HCT116 (cell line): Measurements from ENCODE around the gene AUTS2. TPM values are rescaled to one million over a fixed set of nuclear protein-coding genes. Genes with fewer than 3 reads are reported as not detected.

Experiments used
- ATAC-seq: fragments of 200-7000 bp; cut with Tn5 transposase; 2 replicates; pipeline ENCODE4 v1.9.1; 2020; ENCODE audit warnings: mild to moderate bottlenecking, moderate library complexity
- BruUV-seq: library from RNA; stranded (reverse); fragments of 400-500 nt; replicated peaks from 2 replicates; lab custom pipeline; 2021; lab: Mats Ljungman, UMichigan
- CTCF ChIA-PET: fragments of 300-600 bp; sonication (Branson Sonifier 250); formaldehyde crosslinking; loops from one replicate; lab custom pipeline; 2021; ENCODE audit warnings: antibody characterized with exemption; lab: Charles Lee
- POLR2A ChIA-PET: fragments of 300-600, 350-600 bp; sonication (Branson Sonifier 250); formaldehyde crosslinking; loops from one replicate; lab custom pipeline; 2021; ENCODE audit warnings: antibody characterized with exemption; lab: Charles Lee
- RAD21 ChIA-PET, 2 experiments: fragments of 300-600 bp; sonication (Branson Sonifier 250); formaldehyde crosslinking; loops; one replicate each; lab custom pipeline; 2023; ENCODE audit warnings: low total read pairs in 2 of 2; ENCODE audit not compliant: uncharacterized antibody in 2 of 2, unreplicated experiment in 2 of 2, low non-redundant PET in 1 of 2; lab: Charles Lee
- DNase-seq: peaks from one replicate; pipeline ENCODE4 v3.0.0-alpha.2; 2010; ENCODE audit warnings: low read depth, low spot score
- H2AFZ ChIP-seq: fragments of 200-600 bp; shearing (Covaris generic), sonication (generic); 2 replicates; pipeline ENCODE4 v1.6.1; 2017; ENCODE audit warnings: low read depth, mixed run types, mixed read lengths, antibody characterized with exemption, low read length; ENCODE audit not compliant: poor library complexity, severe bottlenecking
- H3K27ac ChIP-seq: 2 replicates; pipeline ENCODE4 v1.5.1; 2012; ENCODE audit warnings: low read depth, low read length
- H3K27me3 ChIP-seq: fragments of 200-600 bp; sonication (generic); 2 replicates; pipeline ENCODE4 v1.6.1; 2016; ENCODE audit warnings: mixed run types, low read length, mixed read lengths; ENCODE audit not compliant: insufficient read depth
- H3K36me3 ChIP-seq, 2 experiments: fragments of 200-500 bp in 1 of 2; fragments of 200-600 bp in 1 of 2; sonication (Bioruptor generic) in 1 of 2; sonication (generic) in 1 of 2; 2 replicates each; pipeline versions ENCODE4 v1.5.1 to v1.6.1; 2014 to 2016; ENCODE audit warnings: low read length in 2 of 2, inconsistent platforms in 1 of 2, mixed read lengths in 1 of 2, mixed run types in 1 of 2; ENCODE audit not compliant: insufficient read depth in 2 of 2, control insufficient read depth in 1 of 2
- H3K4me1 ChIP-seq, 2 experiments: fragments of 200-600 bp in 1 of 2; sonication (generic) in 1 of 2; 2 replicates each; pipeline versions ENCODE4 v1.5.1 to v1.6.1; 2012 to 2017; ENCODE audit warnings: low read length in 2 of 2, inconsistent platforms in 1 of 2, mild to moderate bottlenecking in 1 of 2, mixed read lengths in 1 of 2, mixed run types in 1 of 2, moderate library complexity in 1 of 2; ENCODE audit not compliant: insufficient read depth in 2 of 2, control insufficient read depth in 1 of 2
- H3K4me2 ChIP-seq: fragments of 200-600 bp; sonication (generic); 2 replicates; pipeline ENCODE4 v1.6.1; 2017; ENCODE audit warnings: mixed run types, low read length, mixed read lengths
- H3K4me3 ChIP-seq, 2 experiments: fragments of 200-600 bp in 1 of 2; sonication (generic) in 1 of 2; replicated peaks in 1 of 2; 2 replicates each; pipeline ENCODE4 v1.5.1; 2011 to 2016; ENCODE audit warnings: low read length in 2 of 2, control low read depth in 1 of 2, low read depth in 1 of 2, mild to moderate bottlenecking in 1 of 2, mixed read lengths in 1 of 2, mixed run types in 1 of 2
- H3K79me2 ChIP-seq: fragments of 200-600 bp; sonication (generic); 2 replicates; pipeline ENCODE4 v1.6.1; 2017; ENCODE audit warnings: mild to moderate bottlenecking, mixed run types, low read length, moderate library complexity, mixed read lengths; ENCODE audit not compliant: insufficient read depth
- H3K9ac ChIP-seq: fragments of 200-600 bp; sonication (generic); 2 replicates; pipeline ENCODE4 v1.6.1; 2016; ENCODE audit warnings: low read length, mixed read lengths
- H3K9me2 ChIP-seq: fragments of 200-600 bp; sonication (generic), shearing (Covaris generic); 2 replicates; pipeline ENCODE4 v1.6.1; 2017; ENCODE audit warnings: mixed run types, mild to moderate bottlenecking, moderate library complexity; ENCODE audit not compliant: insufficient read depth
- H3K9me3 ChIP-seq, 2 experiments: fragments of 200-500 bp in 1 of 2; fragments of 200-600 bp in 1 of 2; sonication (Bioruptor generic) in 1 of 2; sonication (generic) in 1 of 2; 2 replicates each; pipeline ENCODE4 v1.6.1; 2014 to 2017; ENCODE audit warnings: low read length in 2 of 2, mixed read lengths in 2 of 2, inconsistent platforms in 1 of 2, low read depth in 1 of 2, mild to moderate bottlenecking in 1 of 2, mixed run types in 1 of 2, moderate library complexity in 1 of 2; ENCODE audit not compliant: control insufficient read depth in 1 of 2, insufficient read depth in 1 of 2
- H4K20me1 ChIP-seq: fragments of 200-600 bp; sonication (generic), shearing (Covaris generic); 2 replicates; pipeline ENCODE4 v1.6.1; 2017; ENCODE audit warnings: mixed run types, mild to moderate bottlenecking, moderate library complexity; ENCODE audit not compliant: insufficient read depth
- CBX3 ChIP-seq: IDR thresholded peaks from 2 replicates; pipeline ENCODE4 v1.6.1; 2012; ENCODE audit warnings: low read depth
- POLR2AphosphoS5 ChIP-seq: IDR thresholded peaks from 2 replicates; pipeline ENCODE4 v1.6.1; 2011; ENCODE audit warnings: mild to moderate bottlenecking, low read depth, low read length, moderate library complexity
- SRF ChIP-seq: IDR thresholded peaks from 2 replicates; pipeline ENCODE4 v1.6.1; 2012; ENCODE audit warnings: low read depth
- TCF7L2 ChIP-seq: IDR thresholded peaks from 2 replicates; pipeline ENCODE4 v1.7.0; 2011; ENCODE audit warnings: borderline replicate concordance, inconsistent platforms; ENCODE audit not compliant: insufficient read depth, insufficient read length; ENCODE audit errors: extremely low read depth
- ZNF274 ChIP-seq: fragments of 200-500 bp; sonication (Bioruptor generic); IDR thresholded peaks from 2 replicates; pipeline ENCODE4 v1.6.1; 2014; ENCODE audit warnings: mild to moderate bottlenecking, low read depth, low read length, inconsistent platforms
- intact Hi-C: fragments of 100-400 bp; cut with micrococcal nuclease; formaldehyde crosslinking; loops from 2 replicates; pipeline ENCODE4 v1.10.0; 2022
- total RNA-seq: library from RNA; stranded (reverse); gene quantifications from one replicate; pipeline ENCODE4 v1.2.1, GENCODE V29; 2021; ENCODE audit not compliant: unreplicated experiment
- TF ChIP-seq, protein P1 (sequence below): IDR thresholded peaks from 2 replicates; pipeline ENCODE4 v1.6.1; 2011; ENCODE audit warnings: mild to moderate bottlenecking, low read length, moderate library complexity; ENCODE audit not compliant: insufficient replicate concordance; ENCODE audit errors: extremely low read depth
- TF ChIP-seq, protein P2 (sequence below): IDR thresholded peaks from 2 replicates; pipeline ENCODE4 v1.6.1; 2012
- TF ChIP-seq, protein P3 (sequence below): IDR thresholded peaks from 2 replicates; pipeline ENCODE4 v1.6.1; 2012; ENCODE audit warnings: low read depth

Gene AUTS2
- total RNA-seq, 1 experiment from 2014 or later, result 0.93 TPM

DNA sequence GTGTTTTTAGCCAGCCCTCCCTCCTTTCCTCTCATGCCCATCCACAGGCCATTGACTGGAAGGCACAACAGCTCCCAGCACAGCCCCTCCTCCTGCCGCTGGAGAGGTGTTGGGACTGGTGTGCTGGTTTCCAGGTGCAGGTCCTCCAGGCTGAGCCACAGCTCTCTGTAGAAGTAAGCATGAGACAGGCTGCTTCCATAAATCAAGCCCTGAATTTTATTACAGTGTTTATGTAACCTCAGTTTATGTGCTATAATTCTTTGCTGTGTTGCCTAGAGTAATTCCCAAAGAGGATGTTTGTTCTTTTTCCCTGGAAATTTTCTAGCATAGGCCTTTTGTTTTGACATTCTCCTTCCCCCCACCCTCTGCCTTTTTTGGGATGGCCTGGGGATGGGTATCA, 445.8 kb downstream of the AUTS2 start (continued):
- TF ChIP-seq, protein P1, sequence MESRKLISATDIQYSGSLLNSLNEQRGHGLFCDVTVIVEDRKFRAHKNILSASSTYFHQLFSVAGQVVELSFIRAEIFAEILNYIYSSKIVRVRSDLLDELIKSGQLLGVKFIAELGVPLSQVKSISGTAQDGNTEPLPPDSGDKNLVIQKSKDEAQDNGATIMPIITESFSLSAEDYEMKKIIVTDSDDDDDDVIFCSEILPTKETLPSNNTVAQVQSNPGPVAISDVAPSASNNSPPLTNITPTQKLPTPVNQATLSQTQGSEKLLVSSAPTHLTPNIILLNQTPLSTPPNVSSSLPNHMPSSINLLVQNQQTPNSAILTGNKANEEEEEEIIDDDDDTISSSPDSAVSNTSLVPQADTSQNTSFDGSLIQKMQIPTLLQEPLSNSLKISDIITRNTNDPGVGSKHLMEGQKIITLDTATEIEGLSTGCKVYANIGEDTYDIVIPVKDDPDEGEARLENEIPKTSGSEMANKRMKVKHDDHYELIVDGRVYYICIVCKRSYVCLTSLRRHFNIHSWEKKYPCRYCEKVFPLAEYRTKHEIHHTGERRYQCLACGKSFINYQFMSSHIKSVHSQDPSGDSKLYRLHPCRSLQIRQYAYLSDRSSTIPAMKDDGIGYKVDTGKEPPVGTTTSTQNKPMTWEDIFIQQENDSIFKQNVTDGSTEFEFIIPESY, result no peak
- no peak for TF ChIP-seq CBX3

DNA sequence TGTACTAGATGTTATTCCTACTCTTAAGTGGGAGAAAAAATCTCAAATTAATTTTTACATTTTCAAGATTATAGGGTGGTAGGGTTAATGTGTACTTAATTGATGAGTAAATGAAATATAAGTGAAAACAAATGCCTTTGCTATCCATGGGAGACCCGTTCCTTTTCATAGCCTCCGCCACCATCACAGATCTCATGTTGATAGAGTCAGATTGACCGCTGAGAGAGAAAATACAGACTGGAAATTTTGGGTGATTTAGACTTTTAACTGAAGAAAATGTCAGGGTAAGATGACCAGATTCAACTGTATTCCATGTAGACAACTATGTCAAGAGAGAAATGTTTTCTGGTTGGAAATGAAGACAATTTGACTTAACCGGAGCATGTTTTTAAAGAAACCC, 446.2 kb downstream of the AUTS2 start:
- TF ChIP-seq CBX3, result no peak
- TF ChIP-seq, protein P2, sequence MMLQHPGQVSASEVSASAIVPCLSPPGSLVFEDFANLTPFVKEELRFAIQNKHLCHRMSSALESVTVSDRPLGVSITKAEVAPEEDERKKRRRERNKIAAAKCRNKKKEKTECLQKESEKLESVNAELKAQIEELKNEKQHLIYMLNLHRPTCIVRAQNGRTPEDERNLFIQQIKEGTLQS, result no peak
- TF ChIP-seq ZNF274, result no peak
- no peak for TF ChIP-seq POLR2AphosphoS5
- TF ChIP-seq TCF7L2, result no peak
- no peak for TF ChIP-seq SRF
- TF ChIP-seq, protein P3, sequence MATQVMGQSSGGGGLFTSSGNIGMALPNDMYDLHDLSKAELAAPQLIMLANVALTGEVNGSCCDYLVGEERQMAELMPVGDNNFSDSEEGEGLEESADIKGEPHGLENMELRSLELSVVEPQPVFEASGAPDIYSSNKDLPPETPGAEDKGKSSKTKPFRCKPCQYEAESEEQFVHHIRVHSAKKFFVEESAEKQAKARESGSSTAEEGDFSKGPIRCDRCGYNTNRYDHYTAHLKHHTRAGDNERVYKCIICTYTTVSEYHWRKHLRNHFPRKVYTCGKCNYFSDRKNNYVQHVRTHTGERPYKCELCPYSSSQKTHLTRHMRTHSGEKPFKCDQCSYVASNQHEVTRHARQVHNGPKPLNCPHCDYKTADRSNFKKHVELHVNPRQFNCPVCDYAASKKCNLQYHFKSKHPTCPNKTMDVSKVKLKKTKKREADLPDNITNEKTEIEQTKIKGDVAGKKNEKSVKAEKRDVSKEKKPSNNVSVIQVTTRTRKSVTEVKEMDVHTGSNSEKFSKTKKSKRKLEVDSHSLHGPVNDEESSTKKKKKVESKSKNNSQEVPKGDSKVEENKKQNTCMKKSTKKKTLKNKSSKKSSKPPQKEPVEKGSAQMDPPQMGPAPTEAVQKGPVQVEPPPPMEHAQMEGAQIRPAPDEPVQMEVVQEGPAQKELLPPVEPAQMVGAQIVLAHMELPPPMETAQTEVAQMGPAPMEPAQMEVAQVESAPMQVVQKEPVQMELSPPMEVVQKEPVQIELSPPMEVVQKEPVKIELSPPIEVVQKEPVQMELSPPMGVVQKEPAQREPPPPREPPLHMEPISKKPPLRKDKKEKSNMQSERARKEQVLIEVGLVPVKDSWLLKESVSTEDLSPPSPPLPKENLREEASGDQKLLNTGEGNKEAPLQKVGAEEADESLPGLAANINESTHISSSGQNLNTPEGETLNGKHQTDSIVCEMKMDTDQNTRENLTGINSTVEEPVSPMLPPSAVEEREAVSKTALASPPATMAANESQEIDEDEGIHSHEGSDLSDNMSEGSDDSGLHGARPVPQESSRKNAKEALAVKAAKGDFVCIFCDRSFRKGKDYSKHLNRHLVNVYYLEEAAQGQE, result no peak
- no peak overlapping the region for H3K9ac ChIP-seq
- H3K36me3 ChIP-seq, result no peaks in the 10 kb centered on the region
- RAD21 ChIA-PET, result no interaction called here
- H3K9me3 ChIP-seq, result peaks cover 6 to 28% of the 10 kb centered on the region in 2 experiments; a peak in 2 of 4 replicates
- POLR2A ChIA-PET, result no interaction called here
- H3K79me2 ChIP-seq, result no peaks in the 10 kb centered on the region
- H3K27me3 ChIP-seq, result no peaks in the 10 kb centered on the region
- DNase-seq (no peak), ATAC-seq (no peak)
- no peak overlapping the region for H3K4me2 ChIP-seq
- H4K20me1 ChIP-seq, result no peaks in the 10 kb centered on the region
- no peak overlapping the region for H3K27ac ChIP-seq
- intact Hi-C loops, result loop anchor here (10.0 kb wide), 1 partner anchor 60 kb away; no protein-coding TSS in a partner anchor
- no peaks in the 10 kb centered on the region for H3K9me2 ChIP-seq
- BruUV-seq, result no TSS peak
- no peak overlapping the region for H2AFZ ChIP-seq
- H3K4me3 ChIP-seq, result no peak overlapping the region
- CTCF ChIA-PET, result no interaction called here
- H3K4me1 ChIP-seq, result no peaks in the 10 kb centered on the region
